Measurements from ENCODE around the gene BEX5. TPM values are rescaled to one million over a fixed set of nuclear protein-coding genes. Genes with fewer than 3 reads are reported as not detected.

The BEX5 gene
- total and polyA plus RNA-seq, 2 of the 8 experiments (the other 6 are each of a cell fraction or from before 2014, with no cell fraction given): 0.15 to 9.9 TPM

DNA sequence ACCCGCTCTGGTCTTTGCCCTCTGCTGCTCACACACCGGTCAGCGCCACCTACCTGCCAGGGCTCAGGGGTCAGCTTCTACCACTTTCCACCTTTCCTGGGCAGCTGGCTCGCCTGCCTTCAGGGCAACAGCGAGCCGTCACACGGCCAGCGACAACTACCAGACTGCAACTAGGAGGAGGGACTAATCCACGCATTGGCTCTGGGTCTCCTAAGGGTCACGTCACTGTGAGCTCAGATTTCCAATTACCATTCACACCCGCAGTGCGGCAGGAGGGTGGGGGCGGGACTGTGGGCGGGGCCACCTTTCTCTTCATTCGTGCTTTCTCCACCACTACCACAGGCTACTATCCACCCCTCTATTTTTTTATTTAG lies at the start of gene BEX5 (continued):
- TF ChIP-seq, protein P1, sequence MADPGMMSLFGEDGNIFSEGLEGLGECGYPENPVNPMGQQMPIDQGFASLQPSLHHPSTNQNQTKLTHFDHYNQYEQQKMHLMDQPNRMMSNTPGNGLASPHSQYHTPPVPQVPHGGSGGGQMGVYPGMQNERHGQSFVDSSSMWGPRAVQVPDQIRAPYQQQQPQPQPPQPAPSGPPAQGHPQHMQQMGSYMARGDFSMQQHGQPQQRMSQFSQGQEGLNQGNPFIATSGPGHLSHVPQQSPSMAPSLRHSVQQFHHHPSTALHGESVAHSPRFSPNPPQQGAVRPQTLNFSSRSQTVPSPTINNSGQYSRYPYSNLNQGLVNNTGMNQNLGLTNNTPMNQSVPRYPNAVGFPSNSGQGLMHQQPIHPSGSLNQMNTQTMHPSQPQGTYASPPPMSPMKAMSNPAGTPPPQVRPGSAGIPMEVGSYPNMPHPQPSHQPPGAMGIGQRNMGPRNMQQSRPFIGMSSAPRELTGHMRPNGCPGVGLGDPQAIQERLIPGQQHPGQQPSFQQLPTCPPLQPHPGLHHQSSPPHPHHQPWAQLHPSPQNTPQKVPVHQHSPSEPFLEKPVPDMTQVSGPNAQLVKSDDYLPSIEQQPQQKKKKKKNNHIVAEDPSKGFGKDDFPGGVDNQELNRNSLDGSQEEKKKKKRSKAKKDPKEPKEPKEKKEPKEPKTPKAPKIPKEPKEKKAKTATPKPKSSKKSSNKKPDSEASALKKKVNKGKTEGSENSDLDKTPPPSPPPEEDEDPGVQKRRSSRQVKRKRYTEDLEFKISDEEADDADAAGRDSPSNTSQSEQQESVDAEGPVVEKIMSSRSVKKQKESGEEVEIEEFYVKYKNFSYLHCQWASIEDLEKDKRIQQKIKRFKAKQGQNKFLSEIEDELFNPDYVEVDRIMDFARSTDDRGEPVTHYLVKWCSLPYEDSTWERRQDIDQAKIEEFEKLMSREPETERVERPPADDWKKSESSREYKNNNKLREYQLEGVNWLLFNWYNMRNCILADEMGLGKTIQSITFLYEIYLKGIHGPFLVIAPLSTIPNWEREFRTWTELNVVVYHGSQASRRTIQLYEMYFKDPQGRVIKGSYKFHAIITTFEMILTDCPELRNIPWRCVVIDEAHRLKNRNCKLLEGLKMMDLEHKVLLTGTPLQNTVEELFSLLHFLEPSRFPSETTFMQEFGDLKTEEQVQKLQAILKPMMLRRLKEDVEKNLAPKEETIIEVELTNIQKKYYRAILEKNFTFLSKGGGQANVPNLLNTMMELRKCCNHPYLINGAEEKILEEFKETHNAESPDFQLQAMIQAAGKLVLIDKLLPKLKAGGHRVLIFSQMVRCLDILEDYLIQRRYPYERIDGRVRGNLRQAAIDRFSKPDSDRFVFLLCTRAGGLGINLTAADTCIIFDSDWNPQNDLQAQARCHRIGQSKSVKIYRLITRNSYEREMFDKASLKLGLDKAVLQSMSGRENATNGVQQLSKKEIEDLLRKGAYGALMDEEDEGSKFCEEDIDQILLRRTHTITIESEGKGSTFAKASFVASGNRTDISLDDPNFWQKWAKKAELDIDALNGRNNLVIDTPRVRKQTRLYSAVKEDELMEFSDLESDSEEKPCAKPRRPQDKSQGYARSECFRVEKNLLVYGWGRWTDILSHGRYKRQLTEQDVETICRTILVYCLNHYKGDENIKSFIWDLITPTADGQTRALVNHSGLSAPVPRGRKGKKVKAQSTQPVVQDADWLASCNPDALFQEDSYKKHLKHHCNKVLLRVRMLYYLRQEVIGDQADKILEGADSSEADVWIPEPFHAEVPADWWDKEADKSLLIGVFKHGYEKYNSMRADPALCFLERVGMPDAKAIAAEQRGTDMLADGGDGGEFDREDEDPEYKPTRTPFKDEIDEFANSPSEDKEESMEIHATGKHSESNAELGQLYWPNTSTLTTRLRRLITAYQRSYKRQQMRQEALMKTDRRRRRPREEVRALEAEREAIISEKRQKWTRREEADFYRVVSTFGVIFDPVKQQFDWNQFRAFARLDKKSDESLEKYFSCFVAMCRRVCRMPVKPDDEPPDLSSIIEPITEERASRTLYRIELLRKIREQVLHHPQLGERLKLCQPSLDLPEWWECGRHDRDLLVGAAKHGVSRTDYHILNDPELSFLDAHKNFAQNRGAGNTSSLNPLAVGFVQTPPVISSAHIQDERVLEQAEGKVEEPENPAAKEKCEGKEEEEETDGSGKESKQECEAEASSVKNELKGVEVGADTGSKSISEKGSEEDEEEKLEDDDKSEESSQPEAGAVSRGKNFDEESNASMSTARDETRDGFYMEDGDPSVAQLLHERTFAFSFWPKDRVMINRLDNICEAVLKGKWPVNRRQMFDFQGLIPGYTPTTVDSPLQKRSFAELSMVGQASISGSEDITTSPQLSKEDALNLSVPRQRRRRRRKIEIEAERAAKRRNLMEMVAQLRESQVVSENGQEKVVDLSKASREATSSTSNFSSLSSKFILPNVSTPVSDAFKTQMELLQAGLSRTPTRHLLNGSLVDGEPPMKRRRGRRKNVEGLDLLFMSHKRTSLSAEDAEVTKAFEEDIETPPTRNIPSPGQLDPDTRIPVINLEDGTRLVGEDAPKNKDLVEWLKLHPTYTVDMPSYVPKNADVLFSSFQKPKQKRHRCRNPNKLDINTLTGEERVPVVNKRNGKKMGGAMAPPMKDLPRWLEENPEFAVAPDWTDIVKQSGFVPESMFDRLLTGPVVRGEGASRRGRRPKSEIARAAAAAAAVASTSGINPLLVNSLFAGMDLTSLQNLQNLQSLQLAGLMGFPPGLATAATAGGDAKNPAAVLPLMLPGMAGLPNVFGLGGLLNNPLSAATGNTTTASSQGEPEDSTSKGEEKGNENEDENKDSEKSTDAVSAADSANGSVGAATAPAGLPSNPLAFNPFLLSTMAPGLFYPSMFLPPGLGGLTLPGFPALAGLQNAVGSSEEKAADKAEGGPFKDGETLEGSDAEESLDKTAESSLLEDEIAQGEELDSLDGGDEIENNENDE (IDR thresholded peaks at IDR 0.05; ENCODE audit: insufficient replicate concordance, low read length): no peak
- no peak for TF ChIP-seq TBP (IDR thresholded peaks at IDR 0.05; ENCODE audit: low read depth, low read length)
- TF ChIP-seq JUN (IDR thresholded peaks at IDR 0.05; ENCODE audit: low read depth, low read length): no peak
- TF ChIP-seq SP2 (IDR thresholded peaks at IDR 0.05; ENCODE audit: low read length): no peak
- TF ChIP-seq, protein P2, sequence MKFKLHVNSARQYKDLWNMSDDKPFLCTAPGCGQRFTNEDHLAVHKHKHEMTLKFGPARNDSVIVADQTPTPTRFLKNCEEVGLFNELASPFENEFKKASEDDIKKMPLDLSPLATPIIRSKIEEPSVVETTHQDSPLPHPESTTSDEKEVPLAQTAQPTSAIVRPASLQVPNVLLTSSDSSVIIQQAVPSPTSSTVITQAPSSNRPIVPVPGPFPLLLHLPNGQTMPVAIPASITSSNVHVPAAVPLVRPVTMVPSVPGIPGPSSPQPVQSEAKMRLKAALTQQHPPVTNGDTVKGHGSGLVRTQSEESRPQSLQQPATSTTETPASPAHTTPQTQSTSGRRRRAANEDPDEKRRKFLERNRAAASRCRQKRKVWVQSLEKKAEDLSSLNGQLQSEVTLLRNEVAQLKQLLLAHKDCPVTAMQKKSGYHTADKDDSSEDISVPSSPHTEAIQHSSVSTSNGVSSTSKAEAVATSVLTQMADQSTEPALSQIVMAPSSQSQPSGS (IDR thresholded peaks at IDR 0.05; ENCODE audit: low read length): no peak
- no peak for TF ChIP-seq CHD1 (IDR thresholded peaks at IDR 0.05; ENCODE audit: low read depth, low read length)

Measured in H1 (cell line).